K562 (cell line): Measurements from ENCODE around the gene PRMT3. TPM values are rescaled to one million over a fixed set of nuclear protein-coding genes. Genes with fewer than 3 reads are reported as not detected.

Source experiments
- CHD7 ChIP-seq: fragments of 200-600 bp; sonication (generic); IDR thresholded peaks from one replicate; pipeline ENCODE4 v1.6.1; 2012; ENCODE audit warnings: mild to moderate bottlenecking, low read depth, low read length, inconsistent platforms
- GABPA ChIP-seq: fragments of 200-800 bp; sonication (Bioruptor generic); conservative IDR thresholded peaks from 2 replicates; pipeline ENCODE4 v1.6.1; 2016; ENCODE audit warnings: low read depth, missing genetic modification characterization, missing compliant biosample characterization
- GABPB1 ChIP-seq: sonication (generic); formaldehyde crosslinking; IDR thresholded peaks from 2 replicates; pipeline ENCODE4 v1.8.0; 2022; ENCODE audit warnings: mild to moderate bottlenecking, missing genetic modification reagents
- HSF4 ChIP-seq: fragments of 250-450 bp; sonication (Bioruptor Pico); IDR thresholded peaks from 2 replicates; pipeline ENCODE4 v2.1.2; 2022; ENCODE audit warnings: mild to moderate bottlenecking, moderate library complexity, borderline replicate concordance
- PCBP1 ChIP-seq: fragments of 200-400 bp; formaldehyde crosslinking; IDR thresholded peaks from 2 replicates; pipeline ENCODE4 v1.6.1; 2018; ENCODE audit warnings: mild to moderate bottlenecking, low read depth, low read length; ENCODE audit not compliant: poor library complexity, severe bottlenecking
- RBM34 ChIP-seq: fragments of 200-400 bp; formaldehyde crosslinking; IDR thresholded peaks from 2 replicates; pipeline ENCODE4 v1.6.1; 2018; ENCODE audit warnings: low read length, borderline replicate concordance; ENCODE audit not compliant: insufficient read depth
- SFPQ ChIP-seq: fragments of 200-400 bp; formaldehyde crosslinking; IDR thresholded peaks from 2 replicates; pipeline ENCODE4 v1.6.1; 2017; ENCODE audit warnings: mild to moderate bottlenecking, low read depth, low read length, moderate library complexity
- ZNF408 ChIP-seq: fragments of 250-450 bp; sonication (Bioruptor Pico); IDR thresholded peaks from 2 replicates; pipeline ENCODE4 v1.4.0; 2020; ENCODE audit warnings: low read depth, mild to moderate bottlenecking, moderate library complexity
- ZNF740 ChIP-seq, 3 experiments: fragments of 200-800 bp in 1 of 3; sonication (Bioruptor generic) in 1 of 3; sonication (generic) in 1 of 3; formaldehyde crosslinking in 1 of 3; IDR thresholded peaks; 2 replicates each; pipeline versions ENCODE4 v1.6.1 to v1.8.0; 2016 to 2022; ENCODE audit warnings: mild to moderate bottlenecking in 2 of 3, missing compliant biosample characterization in 2 of 3, missing genetic modification characterization in 2 of 3, missing genetic modification reagents in 1 of 3
- ZNF76 ChIP-seq: fragments of 250-450 bp; sonication (Bioruptor Pico); IDR thresholded peaks from 2 replicates; pipeline ENCODE4 v1.4.0; 2020; ENCODE audit warnings: mild to moderate bottlenecking, moderate library complexity, borderline replicate concordance
- polyA plus RNA-seq, 8 experiments: library from polyadenylated mRNA; depleted of rRNA in 4 of 8; stranded (reverse) in 5 of 8; unstranded in 3 of 8; fragments of >200 nt; fragmentation: Nextera tagmentation in 2 of 8; fragmentation: Illumina TruSeq in 1 of 8; extraction: Ambion mirVana in 2 of 8; extraction: Trizol in 1 of 8; gene quantifications; 2 replicates each; pipeline versions ENCODE4 v1.2.1 to v1.2.3, GENCODE V29; 2011 to 2014; ENCODE audit warnings: inconsistent platforms in 1 of 8, missing spikeins in 1 of 8
- total RNA-seq, 7 experiments: library from RNA; depleted of rRNA in 6 of 7; stranded (reverse); fragments of >200 nt in 6 of 7; fragmentation: Illumina TruSeq in 2 of 7; extraction: Trizol in 2 of 7; gene quantifications; 2 replicates each; pipeline versions ENCODE4 v1.2.1 to v1.2.3, GENCODE V29; 2011 to 2021; ENCODE audit warnings: low replicate concordance in 1 of 7

Gene PRMT3
- total and polyA plus RNA-seq, 9 of the 15 experiments (the other 6 are each of a cell fraction or from before 2014, with no cell fraction given) = 24.0 to 62.1 (median 44.7) TPM

- no peak for TF ChIP-seq CHD7
- no peak for TF ChIP-seq ZNF740 (CRISPR knock-in tag; IDR thresholded peaks at IDR 0.05)
- no peak for TF ChIP-seq ZNF740 (tag; IDR thresholded peaks at IDR 0.05)
- no peak; the same call in 1 of the 2 replicates for TF ChIP-seq HSF4
- peak; percentile 85 for TF ChIP-seq PCBP1
- no peak for TF ChIP-seq SFPQ
- no peak for TF ChIP-seq RBM34
- no peak for TF ChIP-seq ZNF76 (CRISPR knock-in tag)
- 0 out of 2 replicates have a peak, but pooled peaks have one; percentile 26 for TF ChIP-seq GABPB1 (CRISPR knock-in tag)
- TF ChIP-seq ZNF408 (CRISPR knock-in tag) = no peak
- peak; percentile 50 for TF ChIP-seq GABPA (tag)
Measured at GRCh38 chr11:20363500-20364340, 23.8 kb upstream of the PRMT3 start, which contains the start of gene HTATIP2 (continued).
